Body of pancreas (tissue), 4 donors: ENCODE results near the gene NME7. TPM values are rescaled to one million over a fixed set of nuclear protein-coding genes. Genes with fewer than 3 reads are reported as not detected.

Source experiments
- ATAC-seq: fragments of 150-250 bp; one replicate; pipeline ENCODE4 v1.9.1; 2016
- DNase-seq, 4 donors: peaks; one replicate each; pipeline ENCODE4 v3.0.0-alpha.2; 2019
- H3K27ac ChIP-seq, 4 donors: fragments of 200-600 bp; sonication (generic); 1 replicate in 3 of 4; 2 replicates in 1 of 4; pipeline versions ENCODE4 v1.5.1 to v1.6.1; 2016 to 2019; ENCODE audit warnings: mild to moderate bottlenecking in 1 of 4, mixed read lengths in 1 of 4, moderate library complexity in 1 of 4
- H3K27me3 ChIP-seq, 2 donors: fragments of 200-600 bp; sonication (generic); one replicate each; pipeline ENCODE4 v1.6.0; 2016; ENCODE audit warnings: mild to moderate bottlenecking in 1 of 2
- H3K36me3 ChIP-seq, 2 donors: fragments of 200-600 bp; sonication (generic); replicated peaks in 1 of 2; 2 replicates each; pipeline ENCODE4 v1.5.1; 2016; ENCODE audit warnings: low read depth in 2 of 2; ENCODE audit not compliant: insufficient read depth in 1 of 2
- H3K4me1 ChIP-seq: fragments of 200-600 bp; sonication (generic); one replicate; pipeline ENCODE4 v1.6.0; 2016
- H3K4me3 ChIP-seq, 2 donors: fragments of 200-600 bp; sonication (generic); 1 replicate in 1 of 2; 2 replicates in 1 of 2; pipeline ENCODE4 v1.5.1; 2016 to 2019
- H3K9me3 ChIP-seq, 3 donors: fragments of 200-600 bp; sonication (generic); 1 replicate in 2 of 3; 2 replicates in 1 of 3; pipeline ENCODE4 v1.5.1; 2016
- POLR2A ChIP-seq, 3 donors: fragments of 450-650 bp; IDR thresholded peaks; one replicate each; pipeline ENCODE4 v1.6.1; 2016; ENCODE audit warnings: antibody characterized with exemption in 3 of 3, mild to moderate bottlenecking in 2 of 3
- WGBS, 2 donors: methylation state at CpG; one replicate each; pipeline ENCODE4 v1.1.5; 2017; 5-methylcytosine and 5-hydroxymethylcytosine counted together
- intact Hi-C: fragments of 100-400 bp; cut with DNase I; formaldehyde crosslinking; loops from one replicate; pipeline ENCODE4 v1.15.1; 2023
- total RNA-seq, 2 donors: library from RNA; depleted of rRNA; stranded (reverse); fragments of >200 nt; gene quantifications; one replicate each; pipeline ENCODE4 v1.1.0, GENCODE V29; 2016
- TF ChIP-seq, protein P1 (sequence below), 7 experiments: fragments of 450-650 bp in 4 of 7; fragments of 200-600 bp in 3 of 7; sonication (generic) in 3 of 7; IDR thresholded peaks; one replicate each; pipeline ENCODE4 v1.5.1; 2016 to 2019; ENCODE audit warnings: antibody characterized with exemption in 7 of 7

Gene NME7
- total RNA-seq, 2 donors from 2014 or later: 8.9 to 23.9 TPM

DNA sequence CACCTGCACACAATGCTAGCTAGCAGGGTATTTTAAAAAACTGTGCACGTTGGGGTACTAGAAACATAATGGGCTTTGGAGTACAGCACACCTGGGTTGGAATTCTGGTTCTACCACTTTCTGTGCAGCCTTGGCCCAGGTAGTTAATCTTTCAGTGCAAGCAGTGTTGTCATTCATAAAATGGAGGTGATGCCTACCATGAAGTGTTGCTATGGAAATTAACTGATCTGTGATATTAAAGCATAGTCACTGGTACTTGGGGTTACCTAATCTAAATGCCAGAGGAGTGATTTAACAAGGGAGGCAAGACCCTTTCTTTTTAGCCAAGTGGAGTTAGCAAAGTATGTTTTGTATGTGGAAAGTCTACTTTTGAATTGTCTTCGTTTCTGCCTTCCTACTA is 243.1 kb downstream of the NME7 start:
- TF ChIP-seq, protein P1, sequence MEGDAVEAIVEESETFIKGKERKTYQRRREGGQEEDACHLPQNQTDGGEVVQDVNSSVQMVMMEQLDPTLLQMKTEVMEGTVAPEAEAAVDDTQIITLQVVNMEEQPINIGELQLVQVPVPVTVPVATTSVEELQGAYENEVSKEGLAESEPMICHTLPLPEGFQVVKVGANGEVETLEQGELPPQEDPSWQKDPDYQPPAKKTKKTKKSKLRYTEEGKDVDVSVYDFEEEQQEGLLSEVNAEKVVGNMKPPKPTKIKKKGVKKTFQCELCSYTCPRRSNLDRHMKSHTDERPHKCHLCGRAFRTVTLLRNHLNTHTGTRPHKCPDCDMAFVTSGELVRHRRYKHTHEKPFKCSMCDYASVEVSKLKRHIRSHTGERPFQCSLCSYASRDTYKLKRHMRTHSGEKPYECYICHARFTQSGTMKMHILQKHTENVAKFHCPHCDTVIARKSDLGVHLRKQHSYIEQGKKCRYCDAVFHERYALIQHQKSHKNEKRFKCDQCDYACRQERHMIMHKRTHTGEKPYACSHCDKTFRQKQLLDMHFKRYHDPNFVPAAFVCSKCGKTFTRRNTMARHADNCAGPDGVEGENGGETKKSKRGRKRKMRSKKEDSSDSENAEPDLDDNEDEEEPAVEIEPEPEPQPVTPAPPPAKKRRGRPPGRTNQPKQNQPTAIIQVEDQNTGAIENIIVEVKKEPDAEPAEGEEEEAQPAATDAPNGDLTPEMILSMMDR (IDR thresholded peaks at IDR 0.05): no peak
- no peak for TF ChIP-seq POLR2A (IDR thresholded peaks at IDR 0.05)
- Histone ChIP-seq H3K36me3 (peaks cover 0 to 9% of the 10 kb centered on the region in 2 donors), H3K27ac (peak overlapping the region; percentile 25 to 67 (median 62)), H3K9me3 (no peaks in the 10 kb centered on the region), H3K27me3 (no peaks in the 10 kb centered on the region), H3K4me1 (peaks cover 21% of the 10 kb centered on the region), H3K4me3 (no peak overlapping the region)
- intact Hi-C loops: no loop called here
- DNase-seq: peak; percentile 43 to 75 (median 62)
- ATAC-seq: peak; percentile 88
- 34 to 41% methylated on average over 2 of the region's 2 CpGs for WGBS, 2 donors

DNA sequence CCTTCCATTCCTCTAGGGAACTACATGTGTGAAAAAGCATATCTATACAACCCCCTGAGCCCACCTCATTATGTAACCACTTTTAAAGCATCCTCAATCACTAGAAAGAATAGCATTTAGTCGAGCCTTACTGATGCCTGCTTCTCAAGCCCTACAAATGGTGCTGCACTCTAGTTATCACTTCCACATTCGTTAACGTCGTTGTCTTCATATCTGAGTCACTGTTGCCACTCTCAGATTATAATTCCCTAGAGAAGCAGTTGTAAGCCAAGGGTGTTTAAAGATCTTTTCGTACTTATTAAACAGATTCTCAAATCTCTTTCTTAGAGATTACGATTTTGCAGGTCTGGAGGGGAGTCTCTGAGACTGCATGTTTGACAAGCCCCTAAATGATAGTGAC is 244.6 kb downstream of the NME7 start:
- no peak overlapping the region for H3K4me3 ChIP-seq
- no peak for ATAC-seq
- intact Hi-C loops: no loop called here
- no peaks in the 10 kb centered on the region for H3K27me3 ChIP-seq
- no peaks in the 10 kb centered on the region for H3K9me3 ChIP-seq
- TF ChIP-seq, protein P1 (IDR thresholded peaks at IDR 0.05): no peak
- no peak for TF ChIP-seq POLR2A (IDR thresholded peaks at IDR 0.05)
- H3K4me1 ChIP-seq: peaks cover 29% of the 10 kb centered on the region
- H3K36me3 ChIP-seq: peaks cover 0 to 6% of the 10 kb centered on the region in 2 donors
- peak overlapping the region in 3 of 4 donors; percentile 42 to 67 (median 64) for H3K27ac ChIP-seq
- no peak for DNase-seq
- 42 to 43% methylated on average over 6 of the region's 6 CpGs for WGBS, 2 donors

DNA sequence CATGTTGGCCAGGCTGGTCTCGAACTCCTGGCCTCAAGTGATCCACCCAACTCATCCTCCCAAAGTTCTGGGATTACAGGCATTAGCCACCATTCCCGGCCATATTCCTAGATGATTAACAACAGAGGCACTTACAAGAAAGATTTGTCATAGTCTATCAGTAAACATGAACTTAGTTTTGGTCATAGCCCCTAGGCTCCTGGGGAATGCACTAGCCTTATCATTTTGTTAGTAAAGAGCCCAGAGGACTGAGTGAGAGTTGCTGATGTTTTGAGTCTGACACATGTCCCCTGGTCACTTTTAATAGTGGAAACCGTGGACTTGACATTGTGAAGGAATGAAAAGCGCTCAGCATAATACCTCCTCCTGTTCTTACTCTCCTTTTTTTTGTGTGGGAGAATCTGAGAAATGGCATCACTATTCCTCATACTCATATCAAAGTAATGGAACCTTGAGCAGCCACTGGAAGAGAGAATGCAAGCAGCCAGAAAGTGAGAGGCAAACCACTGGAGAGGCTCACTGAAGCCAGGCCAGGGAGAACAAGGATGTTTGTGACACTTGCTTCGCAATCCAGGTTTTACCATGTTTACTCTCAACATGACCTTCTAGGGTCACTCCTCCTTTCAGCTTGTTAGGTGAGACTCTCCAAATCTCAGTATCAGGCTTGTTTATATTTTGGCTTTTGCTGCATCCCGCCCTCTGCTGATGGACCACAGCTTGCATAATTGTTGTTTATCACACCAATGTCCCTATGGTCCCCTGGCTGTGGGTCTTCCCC is 246.3 kb downstream of the NME7 start:
- H3K4me3 ChIP-seq: no peak overlapping the region
- TF ChIP-seq, protein P1 (IDR thresholded peaks at IDR 0.05): no peak
- no peak for TF ChIP-seq POLR2A (IDR thresholded peaks at IDR 0.05)
- no peaks in the 10 kb centered on the region for H3K9me3 ChIP-seq
- intact Hi-C loops: no loop called here
- H3K36me3 ChIP-seq: no peaks in the 10 kb centered on the region
- H3K27me3 ChIP-seq: no peaks in the 10 kb centered on the region
- WGBS, 2 donors: 75 to 80% methylated on average over 6 of the region's 6 CpGs
- ATAC-seq: no peak
- peaks cover 40% of the 10 kb centered on the region for H3K4me1 ChIP-seq
- no peak for DNase-seq
- peak overlapping the region; percentile 18 to 57 (median 26) for H3K27ac ChIP-seq

DNA sequence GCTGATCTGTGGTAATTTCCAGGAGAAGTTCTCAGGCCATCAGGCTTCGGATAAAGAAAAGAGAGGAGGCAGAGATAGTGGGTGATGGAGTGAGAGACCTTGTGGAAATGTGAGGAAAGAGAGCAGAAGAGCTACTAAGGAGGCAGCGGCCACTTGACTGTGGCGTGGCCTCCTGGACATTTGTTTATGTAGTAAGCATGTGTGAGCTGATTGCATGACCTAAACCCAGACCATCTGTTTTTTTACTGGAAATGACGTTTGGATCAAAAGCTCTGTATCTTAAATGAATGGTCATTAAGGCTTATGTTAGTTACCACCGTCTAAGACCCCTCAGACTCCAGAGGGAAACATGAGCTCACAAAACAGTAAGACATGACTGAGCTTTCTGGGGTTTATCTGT is 247.5 kb downstream of the NME7 start:
- no peak for TF ChIP-seq POLR2A (IDR thresholded peaks at IDR 0.05)
- TF ChIP-seq, protein P1 (IDR thresholded peaks at IDR 0.05): no peak
- Histone ChIP-seq H3K27me3 (no peaks in the 10 kb centered on the region), H3K4me1 (peaks cover 46% of the 10 kb centered on the region), H3K4me3 (no peak overlapping the region), H3K9me3 (no peaks in the 10 kb centered on the region), H3K27ac (peak overlapping the region in 3 of 4 donors; percentile 3 to 30 (median 30)), H3K36me3 (no peaks in the 10 kb centered on the region)
- intact Hi-C loops: no loop called here
- no peak for DNase-seq
- no peak for ATAC-seq
- 57 to 61% methylated on average over 5 of the region's 5 CpGs for WGBS, 2 donors

DNA sequence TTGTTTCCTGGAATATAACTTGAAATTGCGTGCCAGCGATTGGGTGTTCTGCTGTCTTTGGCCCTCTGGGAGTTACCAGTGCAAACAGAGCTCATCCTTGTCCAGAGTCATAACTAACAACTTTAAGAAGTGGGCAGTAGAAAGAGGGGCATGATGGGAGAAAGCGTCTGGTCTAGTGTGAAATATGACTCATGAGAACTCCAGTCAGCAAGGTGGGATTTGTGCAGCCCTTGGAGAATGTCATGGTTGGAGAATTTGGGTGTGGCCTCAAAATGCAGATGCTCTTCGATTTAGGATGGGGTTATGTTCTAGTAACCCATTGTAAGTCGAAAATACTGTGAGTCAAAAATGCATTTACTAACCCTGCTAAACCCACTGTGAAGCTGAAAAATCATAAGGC is 248.2 kb downstream of the NME7 start:
- peak overlapping the region; percentile 3 to 30 (median 18) for H3K27ac ChIP-seq
- ATAC-seq (no peak), DNase-seq (no peak)
- H3K9me3 ChIP-seq: no peaks in the 10 kb centered on the region
- H3K36me3 ChIP-seq: no peaks in the 10 kb centered on the region
- TF ChIP-seq POLR2A (IDR thresholded peaks at IDR 0.05): no peak
- TF ChIP-seq, protein P1 (IDR thresholded peaks at IDR 0.05): no peak
- H3K27me3 ChIP-seq: no peaks in the 10 kb centered on the region
- no peak overlapping the region for H3K4me3 ChIP-seq
- 53 to 59% methylated on average over 5 of the region's 5 CpGs for WGBS, 2 donors
- peaks cover 46% of the 10 kb centered on the region for H3K4me1 ChIP-seq
- intact Hi-C loops: no loop called here
